A549 (cell line): Measurements from ENCODE around the gene ANTKMT. TPM values are rescaled to one million over a fixed set of nuclear protein-coding genes. Genes with fewer than 3 reads are reported as not detected.
"Not testable (repeated sequence)": the region's sequence is repeated elsewhere in the genome, so short reads cannot be mapped to it uniquely, and the experiment has no call there.

Source experiments
- ATAC-seq, 2 experiments: fragments of 200-7000 bp in 1 of 2; fragments of >200 bp in 1 of 2; cut with Nextera tagmentation in 1 of 2; cut with Tn5 transposase in 1 of 2; 3 replicates each; pipeline versions ENCODE4 v1.8.0 to v1.9.1; 2018 to 2020; ENCODE audit warnings: mild to moderate bottlenecking in 1 of 2, moderate library complexity in 1 of 2
- CTCF ChIA-PET: fragments of 300-600 bp; sonication (Branson Sonifier 250); formaldehyde crosslinking; extraction: SDS; loops from one replicate; lab custom pipeline; 2021; ENCODE audit warnings: antibody characterized with exemption, inconsistent platforms; lab: Yijun Ruan, JAX
- POLR2A ChIA-PET: fragments of 350-600 bp; formaldehyde crosslinking; extraction: SDS; loops from one replicate; lab custom pipeline; 2021; ENCODE audit warnings: antibody characterized with exemption, inconsistent platforms; lab: Yijun Ruan, JAX
- DNase-seq, 2 experiments: peaks; one replicate each; pipeline versions ENCODE4 v3.0.0 to v3.0.0-alpha.2; 2011 to 2016; ENCODE audit warnings: low read depth in 1 of 2, low spot score in 1 of 2
- FAIRE-seq: peaks from 2 replicates; lab custom pipeline; 2011; peaks lifted over from hg19 to GRCh38; lab: Jason Lieb, UNC
- H3K27ac ChIP-seq, 2 experiments: fragments of >200 bp; sonication (Bioruptor Twin); formaldehyde crosslinking; 3 replicates each; pipeline ENCODE4 v1.5.1; 2016 to 2017
- H3K4me1 ChIP-seq: fragments of >200 bp; sonication (Bioruptor Twin); formaldehyde crosslinking; 3 replicates; pipeline ENCODE4 v1.6.1; 2016
- H3K4me2 ChIP-seq: fragments of >200 bp; sonication (Bioruptor Twin); formaldehyde crosslinking; 3 replicates; pipeline ENCODE4 v1.6.1; 2016
- H3K4me3 ChIP-seq: fragments of >200 bp; sonication (Bioruptor Twin); formaldehyde crosslinking; 3 replicates; pipeline ENCODE4 v1.5.1; 2016
- H3K9me3 ChIP-seq: fragments of >200 bp; sonication (Bioruptor Twin); formaldehyde crosslinking; 3 replicates; pipeline ENCODE4 v1.6.1; 2016
- CBX2 ChIP-seq: fragments of 200-600 bp; sonication (generic); IDR thresholded peaks from 2 replicates; pipeline ENCODE4 v1.6.1; 2016; ENCODE audit warnings: low read depth, mild to moderate bottlenecking, borderline replicate concordance
- CHD2 ChIP-seq: fragments of 150-350 bp; IDR thresholded peaks from 2 replicates; pipeline ENCODE4 v1.6.1; 2014; ENCODE audit warnings: low read length; ENCODE audit not compliant: partially characterized antibody
- EHMT2 ChIP-seq: fragments of 200-600 bp; sonication (generic); IDR thresholded peaks from 2 replicates; pipeline ENCODE4 v1.6.1; 2016; ENCODE audit warnings: antibody characterized with exemption, low read depth, mild to moderate bottlenecking, moderate library complexity
- HOXA7 ChIP-seq: fragments of 250-450 bp; sonication (Bioruptor Pico); IDR thresholded peaks from 2 replicates; pipeline ENCODE4 v1.5.0; 2020; ENCODE audit warnings: mild to moderate bottlenecking, moderate library complexity
- JUN ChIP-seq, 2 experiments: fragments of >200 bp; sonication (Bioruptor Twin); formaldehyde crosslinking; IDR thresholded peaks; 2 replicates in 1 of 2; 3 replicates in 1 of 2; pipeline ENCODE4 v1.6.1; 2016 to 2017
- KDM5A ChIP-seq: fragments of 200-600 bp; sonication (generic); IDR thresholded peaks from 2 replicates; pipeline ENCODE4 v1.6.1; 2016; ENCODE audit warnings: antibody characterized with exemption, mild to moderate bottlenecking
- MAZ ChIP-seq: fragments of 150-350 bp; IDR thresholded peaks from 2 replicates; pipeline ENCODE4 v1.6.1; 2014; ENCODE audit warnings: antibody characterized with exemption, low read depth, low read length, borderline replicate concordance
- MYC ChIP-seq: IDR thresholded peaks from 2 replicates; pipeline ENCODE4 v1.6.1; 2012; ENCODE audit warnings: mild to moderate bottlenecking, inconsistent platforms, low read length, improper control_type of control experiment, borderline replicate concordance
- NR3C1 ChIP-seq: fragments of >200 bp; sonication (Bioruptor Twin); formaldehyde crosslinking; IDR thresholded peaks from 3 replicates; pipeline ENCODE4 v1.6.1; 2017
- PHF8 ChIP-seq: fragments of 200-600 bp; sonication (generic); IDR thresholded peaks from 2 replicates; pipeline ENCODE4 v1.6.1; 2016; ENCODE audit warnings: low read depth, mild to moderate bottlenecking, antibody characterized with exemption, moderate library complexity, borderline replicate concordance
- POLR2A ChIP-seq: IDR thresholded peaks from 2 replicates; pipeline ENCODE4 v1.6.1; 2012; ENCODE audit warnings: mild to moderate bottlenecking, low read length
- RCOR1 ChIP-seq: fragments of 150-350 bp; IDR thresholded peaks from 2 replicates; pipeline ENCODE4 v1.6.1; 2014; ENCODE audit warnings: antibody characterized with exemption, low read length, low read depth
- RFX5 ChIP-seq: fragments of 450-650 bp; IDR thresholded peaks from 2 replicates; pipeline ENCODE4 v1.7.1; 2014; ENCODE audit warnings: antibody characterized with exemption, mild to moderate bottlenecking, moderate library complexity
- SREBF2 ChIP-seq: fragments of 450-650 bp; IDR thresholded peaks from 2 replicates; pipeline ENCODE4 v1.6.1; 2014; ENCODE audit warnings: mild to moderate bottlenecking, moderate library complexity
- TP53 ChIP-seq: fragments of 250-450 bp; sonication (Bioruptor Pico); IDR thresholded peaks from 2 replicates; pipeline ENCODE4 v1.5.0; 2021; ENCODE audit warnings: mild to moderate bottlenecking, moderate library complexity
- ZC3H11A ChIP-seq: fragments of 450-650 bp; IDR thresholded peaks from 2 replicates; pipeline ENCODE4 v1.6.1; 2014; ENCODE audit warnings: antibody characterized with exemption, mild to moderate bottlenecking
- ZFP36 ChIP-seq: fragments of 450-650 bp; IDR thresholded peaks from 2 replicates; pipeline ENCODE4 v1.6.1; 2014; ENCODE audit warnings: borderline replicate concordance; ENCODE audit not compliant: partially characterized antibody
- ZNF302 ChIP-seq: fragments of 250-450 bp; sonication (Bioruptor Pico); IDR thresholded peaks from 2 replicates; pipeline ENCODE4 v1.9.0; 2021; ENCODE audit warnings: inconsistent platforms, mild to moderate bottlenecking, moderate library complexity
- ZSCAN20 ChIP-seq: fragments of 250-450 bp; sonication (Bioruptor Pico); IDR thresholded peaks from 2 replicates; pipeline ENCODE4 v1.8.0; 2022; ENCODE audit warnings: mild to moderate bottlenecking, moderate library complexity
- WGBS: methylation state at CpG from one replicate; pipeline ENCODE4 v1.1.6; 2017; ENCODE audit errors: missing lambda C conversion rate; 5-methylcytosine and 5-hydroxymethylcytosine counted together
- polyA plus RNA-seq, 4 experiments: library from polyadenylated mRNA; depleted of rRNA in 3 of 4; stranded (reverse); fragments of >200 nt; fragmentation: RNase III in 1 of 4; extraction: RNeasy Plus Mini Kit Qiagen cat#74134 plus additional on column Dnase treatment in 1 of 4; gene quantifications; 2 replicates in 3 of 4; 3 replicates in 1 of 4; pipeline ENCODE4 v1.2.3, GENCODE V29; 2011 to 2017
- TF ChIP-seq, protein P1 (sequence below): fragments of >200 bp; sonication (Bioruptor Twin); formaldehyde crosslinking; IDR thresholded peaks from 3 replicates; pipeline ENCODE4 v1.6.1; 2016
- TF ChIP-seq, protein P2 (sequence below): IDR thresholded peaks from 2 replicates; pipeline ENCODE4 v1.6.1; 2012

ANTKMT gene
- polyA plus RNA-seq, 2 of the 4 experiments (the other 2 are of a cell fraction): 11.9 to 55.8 TPM

DNA sequence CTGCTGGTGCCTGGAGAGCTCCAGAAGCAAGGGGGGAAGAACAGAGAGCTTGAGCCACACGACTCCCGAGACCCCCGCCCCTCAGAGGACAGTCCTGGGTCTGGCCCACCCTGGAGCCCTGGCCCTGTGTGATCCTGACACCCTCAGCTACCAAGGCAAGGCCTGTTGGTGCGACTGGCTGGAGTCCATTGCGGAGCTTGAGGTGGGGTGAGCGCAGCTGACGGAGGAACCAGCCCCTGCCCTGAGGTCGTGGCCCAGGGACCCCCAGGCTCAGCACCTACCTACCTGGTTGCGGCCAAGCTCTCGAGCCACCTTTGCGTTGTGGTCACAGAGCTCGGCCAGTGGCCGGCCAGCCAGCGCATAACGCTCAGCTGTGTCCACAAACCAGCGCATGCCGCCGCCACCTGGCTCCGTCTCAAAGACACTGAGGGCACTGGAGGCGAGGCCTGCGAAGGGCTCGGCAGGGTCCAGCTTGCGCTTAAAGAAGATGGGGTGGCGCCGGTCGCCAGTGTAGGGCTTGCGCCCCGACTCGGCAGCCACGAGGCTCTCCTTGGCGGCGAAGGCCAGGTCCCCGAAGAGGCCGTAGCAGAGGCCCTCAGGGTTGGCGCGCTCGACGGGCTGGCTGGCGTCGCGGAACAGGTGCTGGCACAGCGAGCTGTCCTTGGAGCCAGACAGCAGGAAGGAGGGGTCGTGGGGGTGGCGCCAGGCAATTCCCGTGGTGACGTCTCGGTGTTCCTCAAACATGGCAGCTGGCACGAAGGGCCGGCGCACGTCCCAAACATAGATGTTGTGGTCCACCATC, 34.3 kb upstream of the ANTKMT start:
- no peak for DNase-seq

DNA sequence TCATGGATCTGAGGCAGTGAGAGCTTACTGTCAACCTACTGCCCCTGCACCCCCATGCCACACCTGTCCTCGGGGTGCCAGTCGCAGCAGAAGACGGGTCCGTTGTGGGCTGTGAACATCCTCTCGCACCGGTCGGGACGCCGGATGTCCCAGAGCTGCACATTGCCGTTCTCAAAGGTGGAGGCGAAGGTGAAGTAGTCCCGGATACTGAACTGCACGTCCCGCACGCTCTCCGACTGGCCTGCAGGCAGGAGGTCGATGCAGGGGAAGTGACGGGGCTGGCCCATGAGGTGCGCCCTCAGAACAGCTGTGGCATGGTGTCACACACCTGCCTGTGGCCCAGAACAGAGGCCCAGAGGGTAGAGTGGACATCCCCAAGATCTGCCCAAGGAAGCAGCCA, 33.4 kb upstream of the ANTKMT start:
- POLR2A ChIA-PET: no interaction called here
- no peak overlapping the region for H3K4me2 ChIP-seq
- CTCF ChIA-PET: interaction anchor here (0.5 to 4.8 kb wide), 9 partner anchors 8 to 98 kb away, joined by 3 to 32 read pairs (median 6); partner anchors contain the start of genes RHBDL1 and RHOT2
- WGBS: 92% methylated on average over 19 of the region's 19 CpGs
- DNase-seq (no peak), ATAC-seq (no peak), FAIRE-seq (no peak)
- no peak overlapping the region for H3K27ac ChIP-seq
- TF ChIP-seq CBX2 (no peak), KDM5A (no peak), CHD2 (no peak), ZC3H11A (no peak), MAZ (no peak), RFX5 (no peak), RCOR1 (no peak)
- TF ChIP-seq, protein P1, sequence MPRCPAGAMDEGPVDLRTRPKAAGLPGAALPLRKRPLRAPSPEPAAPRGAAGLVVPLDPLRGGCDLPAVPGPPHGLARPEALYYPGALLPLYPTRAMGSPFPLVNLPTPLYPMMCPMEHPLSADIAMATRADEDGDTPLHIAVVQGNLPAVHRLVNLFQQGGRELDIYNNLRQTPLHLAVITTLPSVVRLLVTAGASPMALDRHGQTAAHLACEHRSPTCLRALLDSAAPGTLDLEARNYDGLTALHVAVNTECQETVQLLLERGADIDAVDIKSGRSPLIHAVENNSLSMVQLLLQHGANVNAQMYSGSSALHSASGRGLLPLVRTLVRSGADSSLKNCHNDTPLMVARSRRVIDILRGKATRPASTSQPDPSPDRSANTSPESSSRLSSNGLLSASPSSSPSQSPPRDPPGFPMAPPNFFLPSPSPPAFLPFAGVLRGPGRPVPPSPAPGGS: no peak
- H3K4me3 ChIP-seq: no peak overlapping the region
- H3K9me3 ChIP-seq: no peaks in the 10 kb centered on the region
- H3K4me1 ChIP-seq: peaks cover 22% of the 10 kb centered on the region; the same call in 2 of the 3 replicates

More for the DNA sequence above, 34.3 kb upstream of the ANTKMT start:
- Histone ChIP-seq H3K9me3 (no peaks in the 10 kb centered on the region), H3K27ac (no peak overlapping the region), H3K4me3 (no peak overlapping the region), H3K4me2 (no peak overlapping the region), H3K4me1 (peaks cover 30% of the 10 kb centered on the region)
- ChIA-PET CTCF (interaction anchor here (0.7 to 4.8 kb wide), 18 partner anchors 9 to 98 kb away, joined by 3 to 32 read pairs (median 6); partner anchors contain the start of genes METRN, RHBDL1 and RHOT2), POLR2A (interaction anchor here (1.7 kb wide), 1 partner anchor 9 kb away, joined by 6 read pairs; no protein-coding TSS in a partner anchor)
- WGBS: 90% methylated on average over 48 of the region's 51 CpGs
- ATAC-seq (no peak), FAIRE-seq (no peak)
- TF ChIP-seq PHF8 (no peak), MAZ (no peak), ZNF302 (no peak), EHMT2 (no peak), HOXA7 (CRISPR knock-in tag) (no peak), CBX2 (no peak), TP53 (CRISPR knock-in tag) (no peak), ZSCAN20 (CRISPR knock-in tag) (no peak), JUN (IDR thresholded peaks at IDR 0.05) (no peak), NR3C1 (no peak), MYC (no peak)
- TF ChIP-seq, protein P2, sequence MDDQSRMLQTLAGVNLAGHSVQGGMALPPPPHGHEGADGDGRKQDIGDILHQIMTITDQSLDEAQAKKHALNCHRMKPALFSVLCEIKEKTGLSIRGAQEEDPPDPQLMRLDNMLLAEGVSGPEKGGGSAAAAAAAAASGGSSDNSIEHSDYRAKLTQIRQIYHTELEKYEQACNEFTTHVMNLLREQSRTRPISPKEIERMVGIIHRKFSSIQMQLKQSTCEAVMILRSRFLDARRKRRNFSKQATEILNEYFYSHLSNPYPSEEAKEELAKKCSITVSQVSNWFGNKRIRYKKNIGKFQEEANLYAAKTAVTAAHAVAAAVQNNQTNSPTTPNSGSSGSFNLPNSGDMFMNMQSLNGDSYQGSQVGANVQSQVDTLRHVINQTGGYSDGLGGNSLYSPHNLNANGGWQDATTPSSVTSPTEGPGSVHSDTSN: no peak

DNA sequence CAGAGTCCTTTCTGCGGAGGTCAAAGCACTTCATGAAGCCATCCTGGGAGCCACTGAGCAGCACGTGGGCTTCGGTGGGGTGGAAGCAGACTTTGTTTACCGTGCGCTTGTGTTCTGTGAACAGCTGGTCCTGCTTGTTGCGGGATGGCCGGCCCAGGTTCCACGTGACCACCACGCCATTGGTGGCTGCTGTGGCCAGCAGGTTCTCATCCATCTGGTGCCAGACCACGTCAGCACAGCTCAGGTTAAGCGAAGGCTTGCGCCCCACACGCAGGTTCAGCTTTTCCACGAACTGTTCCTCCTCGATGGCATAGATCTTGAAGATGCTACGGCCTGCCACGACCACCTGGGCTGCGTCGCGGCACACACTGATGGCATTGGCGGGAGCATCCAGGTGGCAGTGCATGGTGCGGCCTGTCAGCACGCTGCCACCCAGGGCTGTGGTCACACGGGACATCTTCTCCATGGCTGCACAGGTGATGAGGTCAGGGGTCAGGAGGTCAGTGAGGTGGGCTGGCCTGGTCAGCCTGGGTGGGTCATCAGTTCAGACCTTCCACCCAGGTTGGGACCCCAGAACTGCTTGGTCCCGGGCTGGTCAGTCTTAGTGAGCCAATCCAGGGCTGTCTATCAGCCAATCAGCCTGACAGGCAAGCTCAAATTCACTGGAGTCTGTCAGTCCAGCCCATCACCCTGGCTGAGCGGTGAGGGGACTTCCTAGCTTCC, 31.6 kb upstream of the ANTKMT start:
- POLR2A ChIA-PET: interaction anchor here (0.5 to 1.8 kb wide), 6 partner anchors 8 to 33 kb away, joined by 3 to 12 read pairs (median 4); partner anchors contain the start of gene STUB1
- TF ChIP-seq POLR2A (peak; percentile 24; the same call in 1 of the 2 replicates), SREBF2 (no peak), ZFP36 (no peak)
- TF ChIP-seq, all 56 proteins: peak for 1
- DNase-seq: no peak
- CTCF ChIA-PET: interaction anchor here (1.3 to 4.8 kb wide), 5 partner anchors 15 to 27 kb away, joined by 3 to 32 read pairs (median 5); partner anchors contain the start of gene RHOT2
- peak overlapping the region; percentile 89 to 94 for H3K27ac ChIP-seq
- peak overlapping the region; percentile 71 for H3K4me3 ChIP-seq
- H3K4me2 ChIP-seq: peak overlapping the region; percentile 82
- ATAC-seq: peak in 1 of 2 experiments; percentile 1; a peak in 2 of 6 replicates
- no peaks in the 10 kb centered on the region for H3K9me3 ChIP-seq
- 80% methylated on average over 26 of the region's 26 CpGs for WGBS
- H3K4me1 ChIP-seq: peaks cover 15% of the 10 kb centered on the region; the same call in 1 of the 3 replicates
- no peak for FAIRE-seq

DNA sequence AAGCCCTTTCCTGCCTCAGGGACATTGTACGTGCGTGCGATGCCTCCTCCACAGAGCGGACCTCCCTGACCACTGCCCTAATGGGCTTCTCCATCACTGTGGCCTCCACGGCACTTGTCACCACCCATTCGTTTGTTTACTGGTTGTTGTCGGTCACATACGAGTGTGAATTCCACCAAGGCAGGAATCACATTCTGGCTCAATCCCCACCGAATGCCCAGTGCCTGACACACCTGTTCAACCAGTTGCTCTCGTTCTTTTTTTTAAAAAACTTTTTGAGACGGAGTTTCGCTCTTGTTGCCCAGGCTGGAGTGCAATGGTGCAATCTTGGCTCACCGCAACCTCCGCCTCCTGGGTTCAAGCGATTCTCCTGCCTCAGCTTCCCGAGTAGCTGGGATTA, 29.7 kb upstream of the ANTKMT start:
- H3K9me3 ChIP-seq, H3K4me3 ChIP-seq, POLR2A ChIA-PET, H3K4me2 ChIP-seq, CTCF ChIA-PET, H3K27ac ChIP-seq, ATAC-seq, FAIRE-seq, DNase-seq: not testable (repeated sequence)
- peaks cover 25% of the 10 kb centered on the region; the same call in 2 of the 3 replicates for H3K4me1 ChIP-seq
- 81% methylated on average over 16 of the region's 16 CpGs for WGBS
